ENCODE data around the gene MRPL40. TPM values are rescaled to one million over a fixed set of nuclear protein-coding genes. Genes with fewer than 3 reads are reported as not detected.

MRPL40 gene
- total and polyA plus RNA-seq, 2 of the 13 experiments (the other 11 are each of a cell fraction or from before 2014, with no cell fraction given), result 42.7 to 79.7 TPM

GRCh38 chr22:19438298-19438697 is 6.0 kb downstream of the MRPL40 start:
- intact Hi-C loops (cut with micrococcal nuclease; ENCODE audit: unreplicated experiment) (no loop called here), in situ Hi-C loops (cut with HindIII; ENCODE audit: extremely low pct_ligation_motif_present, low pct_unique_long_range_greater_than_20kb) (no loop called here)
- 98% methylated on average over 7 of the region's 7 CpGs for WGBS (ENCODE audit: low lambda C conversion rate)
- peaks cover 6% of the 10 kb centered on the region for H3K4me1 ChIP-seq (ENCODE audit: insufficient read depth, low read length)
- H2AFZ ChIP-seq (ENCODE audit: low read length), result no peak overlapping the region
- H3K9me3 ChIP-seq (ENCODE audit: low read length), result no peaks in the 10 kb centered on the region
- no TSS peak for BruUV-seq (replicated peaks)
- peaks cover 8% of the 10 kb centered on the region for H3K79me2 ChIP-seq (ENCODE audit: insufficient read depth, low read length)
- no peak overlapping the region for H3K27ac ChIP-seq (ENCODE audit: extremely low read length, insufficient read depth, low read length)
- no peak overlapping the region for H3K9ac ChIP-seq (ENCODE audit: insufficient read depth, low read depth, low read length)
- H4K20me1 ChIP-seq (ENCODE audit: insufficient read depth, low read length), result no peaks in the 10 kb centered on the region
- H3K27me3 ChIP-seq (ENCODE audit: control insufficient read depth in 1 of 2, insufficient read depth in 2 of 2, low read length in 2 of 2), result no peaks in the 10 kb centered on the region
- CTCF ChIA-PET (ENCODE audit: low intra/inter-chr PET ratio, low total read pairs), result no interaction called here
- ATAC-seq, result no peak
- H3K36me3 ChIP-seq (replicated peaks in 1 of 2; ENCODE audit: control insufficient read depth in 1 of 2, insufficient read depth in 2 of 2, low read length in 2 of 2), result peaks cover 3 to 41% of the 10 kb centered on the region in 2 experiments
- no peak for DNase-seq (ENCODE audit: low spot score)
- H3K4me3 ChIP-seq (replicated peaks in 1 of 3; ENCODE audit: insufficient read depth in 1 of 3, low read depth in 2 of 3, low read length in 3 of 3), result no peak overlapping the region
- no peak overlapping the region for H3K4me2 ChIP-seq (ENCODE audit: low read depth, low read length)
- POLR2A ChIA-PET, result no interaction called here
- no peak for FAIRE-seq
- TF ChIP-seq THYN1 (CRISPR knock-in tag; IDR thresholded peaks at IDR 0.05; ENCODE audit: borderline replicate concordance, low read depth) (no peak), KMT2B (CRISPR knock-in tag; IDR thresholded peaks at IDR 0.05) (no peak), AKAP8 (CRISPR knock-in tag; IDR thresholded peaks at IDR 0.05) (no peak), TRAFD1 (CRISPR knock-in tag; IDR thresholded peaks at IDR 0.05; ENCODE audit: borderline replicate concordance) (no peak), FOXC1 (CRISPR knock-in tag; IDR thresholded peaks at IDR 0.05; ENCODE audit: borderline replicate concordance) (no peak), KDM2A (CRISPR knock-in tag; IDR thresholded peaks at IDR 0.05; ENCODE audit: borderline replicate concordance, low read depth) (no peak), ZSCAN29 (CRISPR knock-in tag; conservative IDR thresholded peaks at IDR 0.05) (no peak)
